NCI-H187 (cell line): ENCODE data around the gene MADD.

Source experiments
- DNase-seq, 2 experiments: peaks; one replicate each; lab custom pipeline; 2025; lab: John Stamatoyannopoulos, UW

The MADD gene

DNA sequence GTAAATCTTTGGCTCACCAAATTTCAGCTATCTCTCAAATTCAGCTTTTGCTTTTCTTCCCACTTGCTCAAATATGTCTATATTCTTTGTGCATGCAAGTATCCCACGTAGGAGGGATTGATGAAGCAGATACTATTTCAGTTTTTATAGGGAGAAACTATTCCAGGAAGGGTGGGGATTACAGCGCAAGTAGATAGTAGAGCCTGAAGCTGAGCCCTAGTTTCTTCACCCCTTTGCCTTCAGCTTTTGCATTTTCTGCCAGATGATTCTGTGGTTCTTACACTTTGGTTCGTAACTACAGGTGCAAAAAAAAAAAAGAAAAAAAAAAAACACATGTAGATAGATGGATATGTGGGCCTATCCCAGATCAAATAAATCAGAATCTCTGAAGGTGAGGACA, 18.2 kb upstream of the MADD start:
- no peak for DNase-seq

DNA sequence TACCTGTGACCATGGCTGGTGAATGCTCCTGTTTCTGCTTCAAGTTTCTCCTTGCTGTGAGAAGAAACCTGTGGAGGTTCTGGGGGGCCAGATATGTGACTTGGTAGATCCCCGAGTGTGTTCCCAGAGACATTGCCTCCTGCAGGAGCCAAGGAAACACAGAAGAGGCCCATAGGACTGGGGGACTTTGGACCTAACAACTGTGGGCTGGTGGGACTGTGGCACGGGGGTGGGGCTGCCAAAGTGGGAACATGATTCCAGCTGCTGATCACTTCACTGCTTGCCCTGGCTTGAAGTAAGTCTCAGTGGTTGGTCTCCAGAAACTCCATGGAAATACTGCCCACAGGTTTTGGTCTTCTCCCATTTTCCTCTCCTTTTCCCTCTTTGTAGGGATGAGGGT, 16.3 kb upstream of the MADD start:
- no peak for DNase-seq

DNA sequence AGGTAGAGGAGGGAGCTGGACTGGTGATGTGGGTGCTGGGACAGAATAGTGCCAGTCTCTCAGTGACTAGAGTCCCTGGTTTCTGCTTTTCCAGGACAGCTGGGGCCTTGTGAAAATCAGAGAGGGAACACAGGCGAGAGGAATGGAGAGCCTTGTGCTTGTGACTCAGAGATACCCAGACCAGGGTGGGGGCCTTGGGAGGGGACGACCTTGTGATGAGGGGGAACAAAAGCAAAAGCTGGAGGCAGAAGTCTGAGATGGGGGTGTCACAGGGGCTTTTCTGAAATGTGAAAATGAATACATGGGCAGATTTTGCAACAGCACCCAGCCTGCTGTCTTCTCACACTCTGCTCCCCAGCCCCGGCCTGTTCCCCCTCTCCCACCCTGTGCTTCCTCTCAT, 15.5 kb upstream of the MADD start:
- DNase-seq = no peak

DNA sequence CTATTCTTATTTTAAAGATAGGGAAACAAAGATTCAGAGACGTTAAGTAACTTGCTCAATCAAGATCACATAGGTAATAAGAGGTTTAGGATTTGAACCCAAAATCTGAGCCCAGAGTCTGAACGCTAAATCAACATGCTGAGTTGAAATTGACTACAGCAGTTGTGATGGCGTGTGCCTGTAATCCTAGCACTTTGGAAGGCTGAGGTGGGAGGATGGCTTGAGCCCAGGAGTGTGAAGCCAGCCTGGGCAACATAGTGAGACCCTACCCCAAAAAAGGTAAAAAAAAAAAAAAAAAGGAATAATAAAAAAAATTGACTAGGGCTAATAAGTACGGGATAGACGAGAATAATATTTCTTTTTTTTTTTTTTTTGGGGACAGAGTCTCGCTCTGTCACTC, 13.6 kb upstream of the MADD start:
- DNase-seq = no peak

DNA sequence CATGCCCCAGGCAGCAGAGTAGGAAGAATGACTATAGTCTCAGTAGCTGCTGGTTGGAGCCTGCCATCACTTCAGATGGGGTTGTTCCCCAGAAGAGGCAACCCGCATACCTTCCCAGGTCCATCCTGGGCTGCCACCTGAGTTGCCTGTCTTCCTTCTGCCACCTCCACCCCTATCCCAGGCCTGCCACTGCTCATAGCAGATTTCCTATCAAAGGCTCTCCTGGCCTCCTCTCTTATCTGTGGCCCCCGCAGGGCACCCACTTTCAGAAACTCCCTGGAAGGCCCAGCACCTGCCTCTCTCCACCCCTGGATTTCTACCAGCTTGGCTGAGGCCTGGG, 12.8 kb upstream of the MADD start:
- DNase-seq = no peak

DNA sequence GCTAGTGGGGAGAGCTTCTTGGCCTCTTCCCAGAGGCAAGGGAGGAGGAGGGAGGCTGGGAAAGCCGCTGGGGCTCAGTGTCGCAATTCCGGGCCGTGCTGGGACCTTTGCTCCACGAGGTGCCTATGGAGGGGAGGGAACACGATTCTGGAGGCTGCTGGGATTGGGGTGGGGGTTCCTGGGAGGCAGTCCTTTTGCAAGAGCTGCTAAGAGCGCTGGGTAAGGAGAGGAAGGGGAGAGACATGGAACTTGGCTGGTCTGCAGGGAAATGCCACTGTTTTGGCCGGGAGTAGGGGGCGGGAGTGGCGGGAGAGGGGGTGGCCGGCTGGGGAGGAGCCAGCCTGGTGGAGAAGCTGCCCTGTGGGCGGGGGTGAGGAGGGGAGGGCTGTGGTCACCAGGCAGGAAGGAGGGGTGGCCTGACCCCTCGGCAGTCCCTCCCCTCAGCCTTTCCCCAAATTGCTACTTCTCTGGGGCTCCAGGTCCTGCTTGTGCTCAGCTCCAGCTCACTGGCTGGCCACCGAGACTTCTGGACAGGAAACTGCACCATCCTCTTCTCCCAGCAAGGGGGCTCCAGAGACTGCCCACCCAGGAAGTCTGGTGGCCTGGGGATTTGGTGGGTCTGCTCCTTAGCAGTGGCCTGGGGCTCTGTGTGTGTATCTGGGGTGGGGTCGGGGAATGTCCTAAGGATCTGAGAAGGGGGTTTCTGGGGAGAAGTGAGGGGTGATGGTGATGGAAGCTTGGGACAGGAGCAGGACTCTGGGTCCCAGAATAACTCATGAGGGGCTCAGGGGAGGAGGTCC, 12.2 kb upstream of the MADD start, which contains the start of gene NR1H3:
Gene NR1H3 (plus strand): TSS at position 480 of the 800 bp plus-strand sequence. CDS start 1,221 bp downstream, outside the sequence.
- DNase-seq = no peak

DNA sequence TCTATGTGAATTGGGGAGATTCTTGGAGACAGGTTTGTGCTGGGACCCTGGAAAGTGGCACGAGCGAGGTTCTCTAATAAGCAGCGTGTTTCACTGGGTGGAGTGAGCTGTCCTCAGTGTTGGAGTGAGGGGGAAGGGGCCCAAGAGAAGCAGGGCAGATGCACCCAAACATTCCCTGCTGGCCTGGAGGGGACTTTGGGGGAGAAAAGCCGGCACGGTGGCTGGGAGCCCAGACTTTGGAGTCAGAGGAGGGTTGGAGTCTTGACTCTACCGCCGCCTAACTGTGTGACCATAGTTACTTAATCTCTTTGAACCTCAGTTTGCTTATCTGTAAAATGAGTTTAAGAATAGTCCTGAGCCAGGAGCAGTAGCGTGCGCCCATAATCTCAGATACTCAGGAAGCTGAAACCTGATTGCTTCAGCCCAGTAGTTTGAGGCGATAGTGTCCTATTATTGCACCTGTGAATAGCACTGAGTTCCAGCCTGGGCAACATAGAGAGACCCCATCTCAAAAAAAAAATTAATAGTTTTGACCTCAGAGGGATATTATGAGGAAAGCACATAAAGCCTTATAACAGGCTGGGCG, 11.5 kb upstream of the MADD start:
- DNase-seq = no peak

DNA sequence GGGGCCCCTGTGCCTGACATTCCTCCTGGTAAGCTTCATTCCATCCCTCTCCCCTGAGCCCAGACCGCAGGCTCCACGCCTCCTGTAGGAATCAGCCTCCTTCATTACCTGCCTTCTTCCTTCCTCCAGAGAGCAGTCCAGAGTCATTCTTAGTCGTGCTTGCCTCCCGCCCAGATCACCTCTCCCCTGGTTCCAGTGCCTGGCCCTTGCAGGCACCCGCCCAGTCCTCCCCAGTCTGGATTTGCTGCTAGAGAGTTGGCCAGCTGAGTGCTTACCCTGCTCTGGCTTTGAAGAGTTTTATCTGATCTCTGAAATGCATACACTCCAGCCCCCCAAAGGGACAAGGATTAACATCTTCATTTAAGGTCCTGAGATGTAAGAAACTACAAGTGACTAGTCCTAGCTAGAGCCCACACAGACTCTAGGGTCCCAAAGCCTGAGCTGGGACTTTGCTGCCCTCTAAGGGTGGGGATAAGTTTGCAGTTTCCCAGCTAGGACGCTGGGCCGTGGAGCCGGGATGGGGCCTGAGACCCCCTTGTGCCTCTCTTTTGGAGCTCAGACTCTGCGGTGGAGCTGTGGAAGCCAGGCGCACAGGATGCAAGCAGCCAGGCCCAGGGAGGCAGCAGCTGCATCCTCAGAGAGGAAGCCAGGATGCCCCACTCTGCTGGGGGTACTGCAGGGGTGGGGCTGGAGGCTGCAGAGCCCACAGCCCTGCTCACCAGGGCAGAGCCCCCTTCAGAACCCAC, 10.5 kb upstream of the MADD start:
- no peak for DNase-seq

DNA sequence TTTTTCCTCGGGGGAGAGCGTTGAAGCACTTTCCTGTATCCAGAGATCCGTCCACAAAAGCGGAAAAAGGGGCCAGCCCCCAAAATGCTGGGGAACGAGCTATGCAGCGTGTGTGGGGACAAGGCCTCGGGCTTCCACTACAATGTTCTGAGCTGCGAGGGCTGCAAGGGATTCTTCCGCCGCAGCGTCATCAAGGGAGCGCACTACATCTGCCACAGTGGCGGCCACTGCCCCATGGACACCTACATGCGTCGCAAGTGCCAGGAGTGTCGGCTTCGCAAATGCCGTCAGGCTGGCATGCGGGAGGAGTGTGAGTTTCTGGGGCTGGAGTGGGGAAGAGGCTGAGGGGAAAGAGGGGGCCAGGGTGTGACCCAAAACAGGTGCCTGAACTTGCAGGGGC, 9.6 kb upstream of the MADD start:
- no peak for DNase-seq

DNA sequence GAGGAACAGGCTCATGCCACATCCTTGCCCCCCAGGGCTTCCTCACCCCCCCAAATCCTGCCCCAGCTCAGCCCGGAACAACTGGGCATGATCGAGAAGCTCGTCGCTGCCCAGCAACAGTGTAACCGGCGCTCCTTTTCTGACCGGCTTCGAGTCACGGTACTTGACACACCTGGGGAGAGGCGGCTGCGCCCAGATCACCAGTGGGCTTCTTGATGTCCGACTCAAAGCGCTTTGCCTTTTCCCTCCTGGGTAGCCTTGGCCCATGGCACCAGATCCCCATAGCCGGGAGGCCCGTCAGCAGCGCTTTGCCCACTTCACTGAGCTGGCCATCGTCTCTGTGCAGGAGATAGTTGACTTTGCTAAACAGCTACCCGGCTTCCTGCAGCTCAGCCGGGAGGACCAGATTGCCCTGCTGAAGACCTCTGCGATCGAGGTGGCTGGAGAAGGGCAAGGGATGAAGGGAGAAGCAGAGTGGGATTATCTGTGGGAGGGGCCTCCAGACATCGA, 8.6 kb upstream of the MADD start:
- no peak for DNase-seq

DNA sequence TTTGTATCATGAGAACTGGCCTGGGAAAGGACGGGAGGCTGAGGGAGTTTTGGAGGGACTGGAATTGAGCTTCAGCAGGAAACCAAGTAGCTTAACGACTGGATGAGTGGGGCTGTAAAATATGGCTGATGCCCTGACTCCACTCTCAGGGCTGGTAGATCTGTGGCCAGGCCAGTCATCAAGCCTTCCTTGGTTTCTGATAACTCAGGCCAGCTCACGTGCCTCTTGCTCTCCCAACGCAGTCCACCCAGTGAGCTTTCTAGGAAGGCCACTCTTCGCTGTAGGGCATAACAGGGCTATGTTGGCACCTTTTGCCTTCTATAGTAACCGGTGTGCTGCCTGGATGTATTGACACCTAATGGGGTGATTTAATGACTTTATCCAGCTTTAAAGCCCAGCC, 5.8 kb upstream of the MADD start:
- DNase-seq = no peak

DNA sequence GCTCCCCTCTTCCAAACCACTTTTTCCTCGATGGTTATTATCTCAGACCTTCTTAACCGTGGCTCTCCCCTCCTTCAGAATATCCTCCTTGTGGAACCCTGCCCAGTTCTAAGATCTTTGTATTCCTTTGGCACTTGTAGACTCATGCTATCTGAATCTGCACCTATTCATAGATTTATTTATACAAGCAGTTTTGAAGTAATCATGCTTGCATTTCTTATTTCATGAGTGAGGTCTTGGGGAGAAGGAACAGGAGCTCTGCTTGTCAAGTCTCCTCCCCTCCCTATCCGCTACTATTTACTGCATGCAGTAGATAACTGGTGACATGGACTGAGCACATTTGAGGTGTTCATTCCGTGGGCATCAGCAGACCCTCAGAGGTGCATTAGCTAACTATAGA, 5.4 kb upstream of the MADD start:
- no peak for DNase-seq

DNA sequence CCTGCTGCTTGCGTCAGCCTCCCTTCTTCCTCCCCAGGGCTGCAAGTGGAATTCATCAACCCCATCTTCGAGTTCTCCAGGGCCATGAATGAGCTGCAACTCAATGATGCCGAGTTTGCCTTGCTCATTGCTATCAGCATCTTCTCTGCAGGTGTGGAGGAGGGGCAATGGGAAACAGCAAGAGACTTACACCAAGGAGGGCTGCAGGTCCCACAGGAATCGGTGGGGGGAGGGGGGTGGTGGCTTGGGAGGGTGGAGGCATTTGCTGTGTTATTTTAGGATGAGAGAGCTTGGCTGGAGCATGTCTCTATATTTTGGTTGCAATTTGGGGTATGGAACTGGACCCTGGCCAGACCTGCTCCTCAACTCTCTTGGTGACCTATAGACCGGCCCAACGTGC, 2.1 kb upstream of the MADD start:
- no peak for DNase-seq

DNA sequence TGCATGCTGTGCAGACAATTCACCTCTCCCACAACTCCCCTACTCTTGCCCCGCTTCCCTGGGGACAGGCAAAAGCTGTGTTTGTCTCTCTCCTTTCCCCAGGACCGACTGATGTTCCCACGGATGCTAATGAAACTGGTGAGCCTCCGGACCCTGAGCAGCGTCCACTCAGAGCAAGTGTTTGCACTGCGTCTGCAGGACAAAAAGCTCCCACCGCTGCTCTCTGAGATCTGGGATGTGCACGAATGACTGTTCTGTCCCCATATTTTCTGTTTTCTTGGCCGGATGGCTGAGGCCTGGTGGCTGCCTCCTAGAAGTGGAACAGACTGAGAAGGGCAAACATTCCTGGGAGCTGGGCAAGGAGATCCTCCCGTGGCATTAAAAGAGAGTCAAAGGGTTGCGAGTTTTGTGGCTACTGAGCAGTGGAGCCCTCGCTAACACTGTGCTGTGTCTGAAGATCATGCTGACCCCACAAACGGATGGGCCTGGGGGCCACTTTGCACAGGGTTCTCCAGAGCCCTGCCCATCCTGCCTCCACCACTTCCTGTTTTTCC, 1.4 kb upstream of the MADD start:
- no peak for DNase-seq

DNA sequence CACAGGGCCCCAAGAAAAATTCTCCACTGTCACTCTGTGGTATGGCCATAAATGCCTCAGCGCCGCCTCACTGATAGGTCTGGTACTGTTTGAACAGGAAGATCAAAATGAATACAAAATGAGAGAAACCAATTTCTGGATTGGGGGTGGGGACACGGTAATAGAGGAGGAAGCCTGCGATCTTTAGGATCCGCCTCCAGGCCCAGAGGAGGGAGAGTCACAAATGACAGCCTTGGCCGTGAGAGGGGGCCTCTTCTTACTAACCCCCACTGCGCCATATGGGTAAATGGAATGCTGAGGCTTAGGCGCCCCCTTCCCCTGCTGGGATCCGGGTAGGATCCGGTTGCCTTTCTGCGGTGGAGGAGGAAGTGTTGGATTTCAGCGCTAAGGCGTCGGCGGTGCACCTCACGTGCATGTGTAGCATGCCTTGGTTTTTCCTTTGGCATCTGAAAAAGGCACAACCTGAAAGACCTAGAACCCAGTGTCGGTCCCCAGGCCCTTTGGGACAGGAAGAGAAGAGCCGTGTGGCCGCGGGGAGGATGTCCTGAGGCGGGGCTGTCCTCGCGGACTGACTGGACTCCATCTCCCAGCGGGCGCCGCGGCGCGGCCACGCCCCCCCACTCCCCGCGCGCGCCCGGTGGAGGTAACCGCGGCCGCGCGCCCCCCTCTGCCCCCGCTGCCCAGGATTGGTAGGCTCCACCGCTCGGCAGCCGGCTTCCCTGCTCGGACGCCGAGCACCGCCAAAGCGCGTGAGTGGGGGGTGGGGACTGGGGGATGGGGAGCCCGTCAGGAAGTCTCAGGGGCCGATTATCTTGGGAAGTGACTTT, 718 bp upstream of the MADD start:
- DNase-seq = peak; percentile 88 to 97

DNA sequence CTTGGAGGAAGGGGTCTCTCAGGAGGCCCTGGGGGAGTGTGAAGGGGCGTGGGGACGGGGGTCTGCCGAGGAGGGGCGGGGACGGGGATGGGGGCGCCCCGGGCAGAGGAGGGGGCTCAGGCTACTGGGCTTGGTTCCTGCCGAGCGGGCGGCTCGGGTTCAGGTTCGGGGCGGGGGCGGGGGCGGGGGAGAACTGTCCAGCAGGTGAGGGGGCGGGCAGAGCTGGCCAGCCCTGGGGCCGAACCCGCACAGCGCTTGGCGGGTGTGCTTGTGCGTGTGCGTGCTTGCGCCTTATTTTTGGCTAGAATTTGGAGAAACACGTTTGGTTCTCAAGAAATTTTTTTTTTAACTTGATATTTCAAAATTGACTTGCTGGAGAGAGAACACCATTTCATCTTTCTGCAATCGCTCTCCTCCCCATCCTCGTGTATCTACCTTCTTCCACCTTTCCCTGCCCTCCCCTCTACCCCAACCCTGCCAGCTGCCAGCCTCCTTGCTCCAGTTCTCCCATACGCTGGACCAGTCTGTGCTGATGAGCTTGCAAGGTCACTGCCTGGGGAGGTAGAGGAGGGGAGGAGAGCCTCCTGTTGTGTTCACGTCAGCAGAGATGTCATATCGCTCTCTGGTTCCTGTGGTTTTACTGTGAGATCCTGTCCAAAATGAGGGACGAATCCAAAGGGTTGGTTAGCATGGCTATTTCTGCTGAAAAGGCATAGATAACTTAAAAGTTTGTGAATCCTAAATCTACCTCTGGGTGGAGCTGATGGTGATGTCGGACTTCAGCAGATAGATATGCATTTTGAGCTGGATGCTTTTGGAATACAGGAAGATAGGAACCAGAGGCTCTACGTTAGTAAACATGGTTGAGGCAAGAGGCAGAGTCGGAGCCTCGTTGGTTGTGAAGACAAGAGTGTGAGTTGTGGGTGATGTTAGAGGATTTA, 668 bp downstream of the MADD start:
- DNase-seq = peak in 1 of 2 experiments; percentile 20

DNA sequence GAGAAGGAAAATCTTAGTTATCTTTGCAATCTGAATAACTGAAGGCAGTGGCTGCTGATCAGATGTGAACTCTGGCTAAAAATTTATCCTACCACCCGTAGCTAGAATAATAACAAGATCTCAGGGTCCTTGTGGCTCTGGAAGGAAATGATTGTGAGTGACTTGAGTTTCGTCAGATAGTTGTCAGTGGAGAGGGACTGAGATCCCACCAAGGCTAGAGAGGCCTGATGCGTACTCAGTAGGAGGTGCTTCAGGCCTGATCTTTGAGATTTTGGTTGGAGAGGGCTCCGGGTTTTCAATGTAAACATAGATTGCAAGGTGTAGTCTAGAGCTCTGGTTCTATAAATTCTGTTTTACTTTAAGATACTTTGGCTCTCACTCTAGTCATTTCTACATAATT, 1.4 kb downstream of the MADD start:
- no peak for DNase-seq

DNA sequence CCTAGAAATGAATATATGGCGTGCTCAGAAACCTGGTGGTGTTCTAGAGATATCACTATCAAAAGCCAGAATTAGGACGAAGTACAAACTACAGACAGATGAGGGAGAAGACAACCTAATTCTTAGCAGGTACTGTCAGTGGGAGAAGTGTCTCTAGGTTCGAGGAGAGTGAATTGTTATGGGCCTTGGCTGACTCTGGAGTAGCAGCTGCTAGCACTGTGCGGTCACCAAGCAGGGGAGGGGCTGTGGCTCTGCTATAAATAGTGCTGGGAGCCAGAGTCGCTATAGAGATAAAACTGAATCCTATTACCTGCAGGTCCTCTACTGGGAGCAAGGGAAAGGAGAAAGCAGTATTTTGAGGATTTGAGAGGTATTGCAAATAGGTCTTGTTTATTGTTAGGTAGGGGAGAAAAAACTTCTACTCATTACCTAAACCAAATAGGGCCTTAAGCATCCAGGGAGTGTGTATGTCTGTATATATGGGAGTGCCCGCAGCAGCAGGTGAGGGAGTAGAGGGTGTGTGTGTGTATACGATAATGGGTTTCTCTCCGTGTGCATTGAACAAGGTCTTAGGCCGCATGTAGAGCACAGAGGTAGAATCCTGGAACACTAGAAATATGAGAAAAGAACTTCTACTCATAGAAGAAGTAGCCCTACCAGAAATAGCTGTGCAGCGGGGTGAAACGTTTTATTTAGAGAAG, 2.2 kb downstream of the MADD start:
- peak; percentile 48 to 76 for DNase-seq

DNA sequence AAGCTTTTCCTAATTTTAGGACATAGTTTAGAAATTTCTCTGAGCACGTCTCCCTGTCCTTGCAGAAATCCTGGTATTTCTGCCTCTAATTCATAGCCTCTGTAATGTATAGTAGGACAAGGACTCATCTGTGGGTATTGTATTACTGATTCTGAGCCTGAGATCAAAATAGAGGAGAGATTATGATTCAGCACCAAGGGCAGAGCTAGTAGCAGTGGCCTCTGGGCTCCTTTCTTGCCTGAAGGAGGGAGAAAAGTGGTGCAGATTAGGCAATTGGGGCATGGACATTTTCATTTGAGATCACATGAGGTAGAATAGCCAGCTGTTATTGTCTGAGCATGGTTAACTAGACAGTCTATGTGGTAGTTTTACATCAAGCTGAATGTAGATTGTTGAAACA, 2.8 kb downstream of the MADD start:
- no peak for DNase-seq
